SKM-1 treated with dmso at 0.1 percent for 144 hours (cell line): Measurements from ENCODE around the gene ARRB2.

Experiments used
- DNase-seq: peaks from one replicate; lab custom pipeline; 2025; ENCODE audit not compliant: unreplicated experiment; lab: John Stamatoyannopoulos, UW

Gene ARRB2

DNA sequence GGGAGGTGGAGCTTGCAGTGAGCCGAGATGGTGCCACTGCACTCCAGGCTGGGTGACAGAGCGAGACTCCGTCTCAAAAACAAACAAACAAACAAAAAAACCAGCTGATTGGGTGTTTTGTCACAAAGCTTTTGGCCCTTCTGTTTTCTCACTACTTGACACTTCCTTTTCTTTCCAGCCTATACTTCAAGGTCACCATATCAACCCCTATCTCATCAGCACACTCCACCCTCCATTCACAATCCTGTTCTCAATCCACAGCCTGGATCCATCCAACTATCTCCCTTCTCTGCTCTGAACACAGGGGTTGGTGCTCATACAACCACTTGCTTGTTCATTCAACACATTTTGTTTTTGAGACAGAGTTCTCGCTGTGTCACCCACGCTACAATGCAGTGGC, 14.2 kb downstream of the ARRB2 start:
- DNase-seq, result no peak

- DNase-seq, result peak; percentile 50
Measured at GRCh38 chr17:4725646-4726310, 15.3 kb downstream of the ARRB2 start.

GRCh38 chr17:4728124-4728523, 17.7 kb downstream of the ARRB2 start:
- no peak for DNase-seq

DNA sequence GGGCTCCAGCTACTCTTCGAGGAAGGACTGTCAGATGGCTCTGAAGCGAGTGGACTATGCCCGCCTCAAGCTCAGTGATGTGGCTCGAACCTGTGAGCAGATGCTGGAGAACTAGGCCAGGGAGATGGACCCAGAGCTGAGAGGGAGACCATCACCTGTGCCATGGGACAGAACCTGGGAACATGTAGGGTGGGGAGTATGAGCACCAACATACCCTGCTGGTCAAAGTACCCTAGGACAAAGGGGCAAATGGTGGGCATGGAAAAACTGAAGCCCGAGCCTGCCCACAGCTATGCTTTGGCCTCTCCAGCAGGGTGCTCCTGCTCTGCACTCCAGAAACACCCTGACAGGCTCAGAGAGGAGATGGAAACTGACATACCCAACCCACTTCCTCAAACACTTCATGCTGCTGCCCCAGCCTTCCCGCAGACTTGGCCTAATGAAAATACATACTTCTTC, 22.7 kb downstream of the ARRB2 start:
- DNase-seq, result peak; percentile 73

- DNase-seq, result no peak
Measured at GRCh38 chr17:4734857-4735475, 24.5 kb downstream of the ARRB2 start.

GRCh38 chr17:4735876-4736651, 25.6 kb downstream of the ARRB2 start:
- peak; percentile 52 for DNase-seq

GRCh38 chr17:4738136-4739121, 28.0 kb downstream of the ARRB2 start:
- DNase-seq, result no peak

GRCh38 chr17:4739122-4740024, 28.9 kb downstream of the ARRB2 start, which contains the start of the genes CXCL16 and ZMYND15:
Gene CXCL16, minus strand, starts transcription at chr17:4739928. Its CDS starts 589 bp downstream, at chr17:4739339.
Gene ZMYND15, plus strand, starts transcription at chr17:4739833. Its CDS starts 716 bp downstream, at chr17:4740549.
- no peak for DNase-seq

DNA sequence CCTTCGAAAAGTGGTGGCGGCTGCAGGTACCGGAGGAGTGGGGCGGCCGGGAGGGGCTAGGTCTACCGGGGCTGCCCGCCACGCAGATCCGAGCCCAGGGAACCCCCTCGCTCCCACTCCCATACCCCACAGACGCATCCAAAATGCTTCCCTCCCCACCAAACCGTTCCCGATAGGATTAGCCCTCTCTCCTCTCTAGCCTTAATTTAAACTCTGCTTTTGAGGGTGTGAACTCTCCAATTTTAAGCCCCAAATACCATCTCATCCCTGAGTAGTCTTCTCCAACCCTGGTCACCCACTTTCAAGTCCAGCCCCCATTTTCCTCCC, 29.6 kb downstream of the ARRB2 start:
- DNase-seq, result no peak

DNA sequence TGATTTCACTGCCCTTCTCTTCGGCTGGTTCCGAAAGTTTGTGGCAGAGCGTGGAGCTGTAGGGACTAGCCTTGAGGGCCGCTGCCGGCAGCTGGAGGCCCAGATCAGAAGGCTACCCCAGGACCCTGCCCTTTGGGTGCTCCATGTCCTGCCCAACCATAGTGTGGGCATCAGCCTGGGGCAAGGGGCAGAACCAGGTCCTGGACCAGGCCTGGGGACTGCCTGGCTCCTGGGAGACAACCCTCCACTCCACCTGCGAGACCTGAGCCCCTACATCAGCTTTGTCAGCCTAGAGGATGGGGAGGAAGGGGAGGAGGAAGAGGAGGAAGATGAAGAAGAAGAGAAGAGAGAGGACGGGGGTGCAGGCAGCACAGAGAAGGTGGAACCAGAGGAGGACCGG, 30.2 kb downstream of the ARRB2 start:
- no peak for DNase-seq

DNA sequence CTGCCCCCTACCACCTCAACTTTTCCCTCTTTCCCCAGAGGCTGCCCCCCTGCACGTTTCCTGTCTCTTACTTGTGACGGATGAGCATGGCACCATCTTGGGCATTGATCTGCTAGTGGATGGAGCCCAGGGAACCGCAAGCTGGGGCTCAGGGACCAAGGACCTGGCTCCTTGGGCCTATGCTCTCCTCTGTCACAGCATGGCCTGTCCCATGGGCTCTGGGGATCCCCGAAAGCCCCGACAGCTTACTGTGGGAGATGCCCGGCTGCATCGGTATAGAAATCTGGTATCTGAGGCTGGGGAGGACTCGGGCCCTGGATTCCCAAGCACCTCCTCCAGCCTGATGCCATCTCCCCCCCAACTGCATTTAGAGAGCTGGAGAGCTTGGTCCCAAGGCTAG, 31.1 kb downstream of the ARRB2 start:
- DNase-seq, result no peak

DNA sequence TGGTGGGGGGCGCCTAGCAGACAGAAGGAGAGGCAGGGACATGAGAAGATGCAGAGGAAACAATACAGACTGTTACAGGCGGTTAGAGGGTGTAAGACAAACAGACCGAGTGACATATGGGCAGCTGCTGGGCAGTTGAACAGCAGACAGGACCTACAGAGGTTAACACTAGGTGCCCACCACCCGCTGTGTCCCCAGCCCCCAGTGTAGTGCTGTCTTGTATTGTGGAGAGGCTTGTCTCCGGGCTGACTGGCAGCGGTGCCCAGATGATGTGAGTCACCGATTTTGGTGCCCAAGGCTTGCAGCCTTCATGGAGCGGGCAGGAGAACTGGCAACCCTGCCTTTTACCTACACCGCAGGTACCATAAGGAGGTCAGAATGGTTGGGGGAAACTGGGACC, 31.7 kb downstream of the ARRB2 start:
- no peak for DNase-seq

- DNase-seq, result no peak
Measured at GRCh38 chr17:4742629-4743028, 32.2 kb downstream of the ARRB2 start.

DNA sequence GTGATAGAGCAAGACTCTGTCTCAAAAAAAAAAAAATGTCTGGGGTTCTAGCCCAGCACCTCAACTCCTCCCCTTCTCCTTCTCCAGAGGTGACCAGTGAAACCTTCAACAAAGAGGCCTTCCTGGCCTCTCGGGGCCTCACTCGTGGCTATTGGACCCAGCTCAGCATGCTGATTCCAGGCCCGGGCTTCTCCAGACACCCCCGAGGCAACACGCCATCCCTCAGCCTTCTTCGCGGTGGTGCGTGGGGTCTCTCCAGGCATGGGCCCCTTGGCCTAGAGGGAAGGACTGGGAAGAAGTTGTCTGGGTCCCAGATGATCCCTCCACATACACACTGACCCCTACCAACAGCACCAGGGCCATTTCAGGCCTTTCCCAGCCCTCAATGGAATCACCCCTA, 32.8 kb downstream of the ARRB2 start:
- no peak for DNase-seq

GRCh38 chr17:4743898-4744297, 33.5 kb downstream of the ARRB2 start:
- DNase-seq, result no peak

- no peak for DNase-seq
Measured at GRCh38 chr17:4744999-4745969, 34.9 kb downstream of the ARRB2 start.

DNA sequence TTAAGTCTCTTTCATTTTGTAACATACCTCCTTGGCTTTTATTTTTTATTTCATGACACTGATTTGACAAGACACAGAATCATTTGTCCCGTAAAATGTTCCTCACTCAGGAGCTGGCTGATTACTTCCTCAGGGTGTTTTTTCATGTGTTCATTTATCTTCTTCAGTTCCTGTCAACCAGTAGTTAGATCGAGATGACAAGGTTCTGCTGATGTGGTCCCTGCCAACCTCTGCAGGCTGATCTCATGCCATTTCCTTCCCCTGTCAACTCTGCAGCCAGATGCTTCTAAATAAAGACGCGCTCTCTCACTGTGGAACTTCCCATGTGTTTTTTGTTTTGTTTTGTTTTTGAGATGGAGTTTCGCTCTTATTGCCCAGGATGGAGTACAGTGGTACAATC, 37.4 kb downstream of the ARRB2 start:
- no peak for DNase-seq

- DNase-seq, result no peak
Measured at GRCh38 chr17:4748686-4749085, 38.3 kb downstream of the ARRB2 start.

DNA sequence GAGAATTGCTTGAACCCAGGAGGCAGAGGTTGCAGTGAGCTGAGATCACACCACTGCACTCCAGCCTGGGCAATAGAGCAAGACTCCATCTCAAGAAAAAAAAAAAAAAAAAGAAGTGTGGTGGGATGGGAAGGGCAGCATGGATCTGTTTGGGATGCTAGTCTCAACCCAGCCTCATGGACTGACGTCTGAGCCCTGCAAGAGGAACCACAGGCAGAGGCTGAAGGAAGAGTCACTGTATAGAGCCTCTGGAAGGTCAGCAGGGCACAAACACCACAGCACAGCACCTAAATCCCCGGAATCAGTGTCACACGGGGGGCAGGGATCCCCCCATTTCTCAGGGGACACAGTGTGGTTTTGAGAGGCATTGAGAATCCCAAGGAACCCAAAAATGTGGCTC, 40.2 kb downstream of the ARRB2 start:
- no peak for DNase-seq
